CD14-positive monocyte (primary cell): ENCODE results near the gene PTK7. TPM values are rescaled to one million over a fixed set of nuclear protein-coding genes. Genes with fewer than 3 reads are reported as not detected.

Experiments used
- DNase-seq, 3 donors: peaks; one replicate each; pipeline ENCODE4 v3.0.0-alpha.2; 2011 to 2022
- H2AFZ ChIP-seq: 2 replicates; pipeline ENCODE4 v1.6.0; 2012; ENCODE audit warnings: mild to moderate bottlenecking, low read depth, low read length, inconsistent platforms; ENCODE audit not compliant: insufficient read depth, poor library complexity, severe bottlenecking
- H3K27ac ChIP-seq, 2 donors: 1 replicate in 1 of 2; 2 replicates in 1 of 2; pipeline ENCODE4 v1.5.1; 2012 to 2013; ENCODE audit warnings: low read length in 2 of 2, control low read depth in 1 of 2, inconsistent platforms in 1 of 2, low read depth in 1 of 2, mild to moderate bottlenecking in 1 of 2
- H3K27me3 ChIP-seq, 2 donors: one replicate each; pipeline versions ENCODE4 v1.6.0 to v1.6.1; 2011 to 2013; ENCODE audit warnings: low read length in 2 of 2; ENCODE audit not compliant: control insufficient read depth in 2 of 2, insufficient read depth in 2 of 2
- H3K36me3 ChIP-seq, 2 donors: replicated peaks in 1 of 2; 1 replicate in 1 of 2; 2 replicates in 1 of 2; pipeline versions ENCODE4 v1.5.1 to v1.6.1; 2012 to 2013; ENCODE audit warnings: low read length in 2 of 2, control low read depth in 1 of 2, inconsistent platforms in 1 of 2, mild to moderate bottlenecking in 1 of 2; ENCODE audit not compliant: insufficient read depth in 2 of 2, control insufficient read depth in 1 of 2
- H3K4me1 ChIP-seq, 2 donors: 1 replicate in 1 of 2; 2 replicates in 1 of 2; pipeline versions ENCODE4 v1.5.1 to v1.6.1; 2012 to 2013; ENCODE audit warnings: low read length in 2 of 2, control low read depth in 1 of 2, inconsistent platforms in 1 of 2, mild to moderate bottlenecking in 1 of 2, moderate library complexity in 1 of 2; ENCODE audit not compliant: insufficient read depth in 2 of 2, control insufficient read depth in 1 of 2
- H3K4me2 ChIP-seq: replicated peaks from 2 replicates; pipeline ENCODE3; 2012; ENCODE audit warnings: low read length, moderate library complexity, mild to moderate bottlenecking; ENCODE audit not compliant: poor library complexity, severe bottlenecking; ENCODE audit errors: extremely low read depth
- H3K4me3 ChIP-seq, 3 experiments: fragments of 200-600 bp in 1 of 3; sonication (generic) in 1 of 3; replicated peaks in 1 of 3; 1 replicate in 2 of 3; 2 replicates in 1 of 3; pipeline ENCODE4 v1.5.1; 2011 to 2013; ENCODE audit warnings: low read length in 3 of 3, mild to moderate bottlenecking in 3 of 3, control low read depth in 2 of 3, low read depth in 2 of 3, inconsistent platforms in 1 of 3, moderate library complexity in 1 of 3
- H3K79me2 ChIP-seq: 2 replicates; pipeline ENCODE4 v1.6.0; 2012; ENCODE audit warnings: mild to moderate bottlenecking, control low read depth, inconsistent platforms, low read length, moderate library complexity; ENCODE audit not compliant: insufficient read depth
- H3K9ac ChIP-seq: 2 replicates; pipeline ENCODE4 v1.6.0; 2017; ENCODE audit warnings: low read length, mild to moderate bottlenecking; ENCODE audit not compliant: insufficient read depth, poor library complexity, severe bottlenecking
- H3K9me3 ChIP-seq, 2 donors: replicated peaks in 1 of 2; 1 replicate in 1 of 2; 2 replicates in 1 of 2; pipeline versions ENCODE4 v1.5.1 to v1.6.1; 2012 to 2013; ENCODE audit warnings: low read length in 2 of 2, control low read depth in 1 of 2; ENCODE audit not compliant: control insufficient read depth in 1 of 2, insufficient read depth in 1 of 2
- H4K20me1 ChIP-seq: 2 replicates; pipeline ENCODE4 v1.6.0; 2012; ENCODE audit warnings: mild to moderate bottlenecking, low read length, control low read depth, moderate library complexity; ENCODE audit not compliant: insufficient read depth
- H3K27ac Mint-ChIP-seq, 7 donors: one replicate each; pipeline ENCODE4 v1.8.0; 2020; ENCODE audit warnings: mild to moderate bottlenecking in 7 of 7, mixed read lengths in 7 of 7, moderate library complexity in 6 of 7, inconsistent platforms in 2 of 7
- H3K27me3 Mint-ChIP-seq, 3 donors: one replicate each; pipeline ENCODE4 v1.8.0; 2021 to 2022; ENCODE audit warnings: low read depth in 3 of 3, mild to moderate bottlenecking in 3 of 3, mixed read lengths in 3 of 3, moderate library complexity in 3 of 3, inconsistent platforms in 1 of 3
- H3K36me3 Mint-ChIP-seq, 2 donors: one replicate each; pipeline ENCODE4 v1.8.0; 2020; ENCODE audit warnings: mixed read lengths in 2 of 2, inconsistent platforms in 1 of 2, mild to moderate bottlenecking in 1 of 2
- H3K4me1 Mint-ChIP-seq: one replicate; pipeline ENCODE4 v1.8.0; 2020; ENCODE audit warnings: mild to moderate bottlenecking, mixed read lengths
- H3K4me3 Mint-ChIP-seq, 2 donors: one replicate each; pipeline ENCODE4 v1.8.0; 2020; ENCODE audit warnings: mild to moderate bottlenecking in 2 of 2, mixed read lengths in 2 of 2, moderate library complexity in 1 of 2
- H3K9me3 Mint-ChIP-seq, 7 donors: one replicate each; pipeline ENCODE4 v1.8.0; 2020 to 2022; ENCODE audit warnings: mixed read lengths in 7 of 7, mild to moderate bottlenecking in 6 of 7, moderate library complexity in 6 of 7, inconsistent platforms in 2 of 7
- CTCF ChIP-seq: fragments of 200-600 bp; IDR thresholded peaks from one replicate; pipeline ENCODE4 v1.8.0; 2022; ENCODE audit warnings: antibody characterized with exemption, mild to moderate bottlenecking
- WGBS: methylation state at CpG from one replicate; pipeline ENCODE4 v1.1.5; 2013; ENCODE audit warnings: missing lambda C conversion rate; ENCODE audit not compliant: insufficient coverage; 5-methylcytosine and 5-hydroxymethylcytosine counted together
- intact Hi-C, 2 donors: fragments of 100-400 bp; cut with micrococcal nuclease; formaldehyde crosslinking; loops; one replicate each; pipeline versions ENCODE4 v1.15.0 to v1.15.1; 2023
- polyA plus RNA-seq, 3 donors: library from polyadenylated mRNA; depleted of rRNA in 1 of 3; unstranded in 2 of 3; stranded (reverse) in 1 of 3; fragments of 300-500 nt in 2 of 3; fragments of >200 nt in 1 of 3; fragmentation: Illumina TruSeq in 2 of 3; gene quantifications; 1 replicate in 2 of 3; 2 replicates in 1 of 3; pipeline ENCODE4 v1.2.3, GENCODE V29; 2012 to 2021

Gene PTK7
- polyA plus RNA-seq, 3 donors = 0.19 TPM; not detected in 2

GRCh38 chr6:43203718-43204095 lies 127.6 kb downstream of the PTK7 start:
- H3K36me3 ChIP-seq = peaks cover 34 to 55% of the 10 kb centered on the region in 2 donors
- H3K4me3 ChIP-seq = no peak overlapping the region
- H3K9me3 ChIP-seq = no peaks in the 10 kb centered on the region
- H3K4me1 ChIP-seq = no peaks in the 10 kb centered on the region
- Mint-ChIP-seq H3K27me3 (no peaks in the 10 kb centered on the region), H3K4me1 (no peaks in the 10 kb centered on the region), H3K4me3 (no peak overlapping the region), H3K9me3 (peaks cover 0 to 2% (median 0%) of the 10 kb centered on the region in 7 donors), H3K36me3 (peaks cover 52 to 56% of the 10 kb centered on the region in 2 donors), H3K27ac (peak overlapping the region in 3 of 7 donors; percentile 4 to 39 (median 35))
- no peak for DNase-seq
- H4K20me1 ChIP-seq = no peaks in the 10 kb centered on the region
- 96% methylated on average over 7 of the region's 8 CpGs for WGBS
- H3K79me2 ChIP-seq = no peaks in the 10 kb centered on the region
- H3K9ac ChIP-seq = no peak overlapping the region
- H2AFZ ChIP-seq = no peak overlapping the region
- H3K27me3 ChIP-seq = no peaks in the 10 kb centered on the region
- H3K4me2 ChIP-seq = no peak overlapping the region
- intact Hi-C loops = no loop called here
- H3K27ac ChIP-seq = no peak overlapping the region
- TF ChIP-seq CTCF = no peak

GRCh38 chr6:43204271-43205105 lies 128.4 kb downstream of the PTK7 start:
- Mint-ChIP-seq H3K36me3 (peaks cover 48 to 55% of the 10 kb centered on the region in 2 donors), H3K27ac (peak overlapping the region in 1 of 7 donors; percentile 4), H3K4me3 (no peak overlapping the region), H3K4me1 (no peaks in the 10 kb centered on the region), H3K27me3 (no peaks in the 10 kb centered on the region), H3K9me3 (peaks cover 0 to 2% (median 0%) of the 10 kb centered on the region in 7 donors)
- Histone ChIP-seq H3K9ac (no peak overlapping the region), H3K79me2 (no peaks in the 10 kb centered on the region), H4K20me1 (no peaks in the 10 kb centered on the region), H3K36me3 (peaks cover 33 to 47% of the 10 kb centered on the region in 2 donors), H3K4me3 (no peak overlapping the region), H3K27ac (no peak overlapping the region), H3K27me3 (no peaks in the 10 kb centered on the region), H3K4me2 (no peak overlapping the region), H3K4me1 (no peaks in the 10 kb centered on the region), H3K9me3 (no peaks in the 10 kb centered on the region), H2AFZ (no peak overlapping the region)
- TF ChIP-seq CTCF = no peak
- intact Hi-C loops = no loop called here
- no peak for DNase-seq
- 99% methylated on average over 22 of the region's 23 CpGs for WGBS
